ENCODE results near the gene MLLT3.

Gene MLLT3

DNA sequence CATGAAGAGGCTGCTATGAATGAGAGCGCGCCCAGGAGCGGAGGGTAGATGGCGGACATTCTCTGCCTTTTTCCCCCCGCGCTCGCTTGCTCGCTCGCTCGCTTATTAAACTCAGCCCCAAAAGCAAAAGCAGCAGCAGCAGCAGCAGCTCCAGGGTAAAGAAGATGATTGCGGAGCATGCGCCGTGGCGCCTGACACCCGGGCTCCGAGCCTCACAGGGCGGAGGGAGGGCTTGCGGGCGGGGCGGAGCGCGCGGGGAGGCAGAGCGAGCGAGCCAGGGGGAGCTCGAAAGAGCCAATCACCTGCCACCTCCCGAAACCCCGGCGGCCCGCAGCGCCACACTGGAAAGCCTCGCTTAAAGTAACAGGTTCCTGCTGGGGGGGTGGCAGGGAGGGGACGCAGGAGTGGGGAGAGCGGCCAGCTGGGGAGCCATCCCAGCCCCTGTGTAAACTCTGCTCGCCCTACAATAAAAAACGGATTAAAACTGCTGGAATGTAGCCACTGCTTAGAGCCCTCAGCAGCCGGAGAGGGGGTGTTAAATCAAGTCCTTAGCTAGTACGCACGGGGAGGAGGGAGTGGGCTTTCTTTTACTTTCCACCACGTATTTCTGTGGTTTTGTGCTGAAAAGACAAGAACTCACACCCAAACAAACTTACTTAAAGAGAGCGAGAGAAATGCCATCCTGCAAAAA is at the start of gene MLLT3:
TSS of gene MLLT3 (minus strand) at position 170 of the 691 bp plus-strand sequence.
- peak; percentile 92 to 94 for DNase-seq (ENCODE audit: low read depth in 2 of 2, low spot score in 1 of 2)

DNA sequence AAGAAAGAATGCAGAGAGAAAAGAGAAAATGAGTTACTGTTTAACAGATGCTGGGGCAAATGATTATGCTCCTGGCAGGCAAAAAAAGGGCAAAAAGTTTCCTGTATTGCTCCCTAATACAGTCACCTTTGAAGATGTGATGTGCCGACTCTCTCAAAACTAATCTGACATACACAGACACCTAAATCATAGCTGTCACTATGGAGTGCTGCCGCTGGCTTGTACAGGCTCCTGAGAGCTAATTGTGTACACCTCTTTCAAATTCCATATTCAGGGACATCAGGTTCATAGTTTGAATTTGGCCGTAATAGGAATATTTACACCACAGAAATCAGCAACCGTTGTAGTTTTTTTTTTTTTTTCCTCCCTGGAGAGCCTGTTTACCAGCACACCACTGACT is 49.3 kb upstream of the MLLT3 start:
- DNase-seq (ENCODE audit: low read depth in 2 of 2, low spot score in 1 of 2), result no peak

DNA sequence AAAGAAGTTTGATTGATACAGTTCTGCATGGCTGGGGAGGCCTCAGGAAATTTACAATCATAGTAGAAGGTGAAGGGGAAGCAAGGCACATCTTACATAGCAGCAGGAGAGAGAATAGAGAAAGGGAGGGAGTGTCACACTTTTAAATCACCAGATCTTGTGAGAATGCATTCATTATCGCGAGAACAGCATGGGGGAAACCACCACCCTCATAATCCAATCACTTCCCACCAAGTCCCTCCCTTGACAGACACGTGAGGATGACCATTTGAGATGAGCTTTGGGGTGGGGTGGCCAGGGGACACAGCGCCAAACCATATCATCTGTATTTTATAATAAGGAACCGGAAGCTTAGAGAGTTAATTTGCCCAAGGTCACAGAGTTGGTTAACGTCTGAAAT is 48.1 kb upstream of the MLLT3 start:
- no peak for DNase-seq (ENCODE audit: low read depth in 2 of 2, low spot score in 1 of 2)

DNA sequence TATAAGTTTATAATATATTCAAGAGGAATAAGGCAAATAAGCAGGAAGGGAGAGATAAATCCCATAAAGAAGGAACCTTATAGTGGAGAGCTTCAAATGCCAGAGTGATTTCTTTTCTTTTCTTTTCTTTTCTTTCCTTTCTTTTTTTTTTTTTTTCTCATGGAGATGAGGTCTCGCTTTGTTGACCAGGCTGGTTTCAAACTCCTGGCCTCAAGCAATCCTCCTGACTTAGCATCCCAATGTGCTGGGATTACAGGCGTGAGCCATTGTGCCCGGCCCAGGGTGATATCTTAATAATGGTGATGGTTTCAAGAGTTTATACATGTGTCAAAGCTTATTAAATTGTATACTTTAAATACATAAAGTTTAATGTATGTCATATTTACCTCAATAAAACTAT is 42.2 kb upstream of the MLLT3 start:
- no peak for DNase-seq (ENCODE audit: low read depth in 2 of 2, low spot score in 1 of 2)

DNA sequence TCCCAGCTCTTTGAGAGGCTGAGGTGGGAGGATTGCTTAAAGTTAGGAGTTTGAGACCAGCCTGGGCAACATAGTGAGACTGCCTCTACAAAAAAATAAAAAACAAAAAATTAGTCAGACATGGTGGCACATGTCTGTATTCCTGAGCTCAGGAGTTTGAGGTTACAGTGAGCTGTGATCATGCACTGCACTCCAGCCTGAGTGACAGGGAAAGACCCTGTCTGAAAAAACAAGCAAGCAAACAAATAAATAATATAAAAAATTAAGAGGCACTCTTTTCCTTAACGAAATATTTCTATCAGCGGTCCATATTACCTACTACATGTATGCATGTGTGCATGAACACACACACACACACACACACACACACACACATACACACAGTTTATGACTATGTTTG is 40.8 kb upstream of the MLLT3 start:
- no peak for DNase-seq (ENCODE audit: low read depth in 2 of 2, low spot score in 1 of 2)

DNA sequence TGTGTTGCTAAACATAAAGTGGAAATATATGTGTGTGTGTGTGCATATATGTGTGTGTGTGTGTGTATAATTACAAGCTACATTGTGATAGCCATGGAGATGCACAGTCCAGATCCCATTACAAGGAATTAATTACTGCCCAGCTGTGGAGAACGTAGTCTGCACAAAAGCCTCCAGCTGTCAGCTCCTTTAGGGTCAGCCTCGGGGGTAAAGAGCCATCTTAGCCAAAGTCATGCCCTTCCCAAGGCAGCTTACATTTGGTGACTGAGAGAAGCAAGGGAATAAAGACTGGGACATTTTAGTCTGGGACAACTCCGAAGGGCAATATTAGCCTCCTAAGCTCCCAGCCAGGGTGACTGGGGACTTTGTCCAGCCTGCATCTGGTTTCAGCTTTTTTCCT is 39.9 kb upstream of the MLLT3 start:
- DNase-seq (ENCODE audit: low read depth in 2 of 2, low spot score in 1 of 2), result no peak

DNA sequence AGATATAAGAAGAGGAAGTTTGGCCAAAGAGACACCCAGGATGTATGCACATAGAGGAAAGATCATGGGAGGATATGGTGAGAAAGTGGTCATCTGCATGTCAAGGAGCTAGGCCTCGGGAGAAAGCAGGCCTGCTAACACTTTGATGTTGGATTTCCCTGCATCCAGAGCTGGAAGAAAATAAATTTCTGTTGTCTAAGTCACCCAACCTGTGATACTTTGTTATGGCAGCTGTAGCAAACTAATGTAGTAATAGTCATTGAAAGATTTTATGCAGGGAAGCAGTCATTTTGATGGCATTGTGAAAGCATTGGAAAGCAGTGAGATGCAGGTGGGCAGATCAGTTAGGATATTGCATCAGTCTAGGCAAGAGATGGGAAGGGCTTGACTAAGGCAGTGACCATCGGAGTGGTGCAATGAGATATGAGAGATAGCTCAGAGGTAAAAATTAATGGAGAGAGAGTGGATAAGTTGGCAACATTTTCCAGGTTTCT is 37.2 kb upstream of the MLLT3 start:
- no peak for DNase-seq (ENCODE audit: low read depth in 2 of 2, low spot score in 1 of 2)

DNA sequence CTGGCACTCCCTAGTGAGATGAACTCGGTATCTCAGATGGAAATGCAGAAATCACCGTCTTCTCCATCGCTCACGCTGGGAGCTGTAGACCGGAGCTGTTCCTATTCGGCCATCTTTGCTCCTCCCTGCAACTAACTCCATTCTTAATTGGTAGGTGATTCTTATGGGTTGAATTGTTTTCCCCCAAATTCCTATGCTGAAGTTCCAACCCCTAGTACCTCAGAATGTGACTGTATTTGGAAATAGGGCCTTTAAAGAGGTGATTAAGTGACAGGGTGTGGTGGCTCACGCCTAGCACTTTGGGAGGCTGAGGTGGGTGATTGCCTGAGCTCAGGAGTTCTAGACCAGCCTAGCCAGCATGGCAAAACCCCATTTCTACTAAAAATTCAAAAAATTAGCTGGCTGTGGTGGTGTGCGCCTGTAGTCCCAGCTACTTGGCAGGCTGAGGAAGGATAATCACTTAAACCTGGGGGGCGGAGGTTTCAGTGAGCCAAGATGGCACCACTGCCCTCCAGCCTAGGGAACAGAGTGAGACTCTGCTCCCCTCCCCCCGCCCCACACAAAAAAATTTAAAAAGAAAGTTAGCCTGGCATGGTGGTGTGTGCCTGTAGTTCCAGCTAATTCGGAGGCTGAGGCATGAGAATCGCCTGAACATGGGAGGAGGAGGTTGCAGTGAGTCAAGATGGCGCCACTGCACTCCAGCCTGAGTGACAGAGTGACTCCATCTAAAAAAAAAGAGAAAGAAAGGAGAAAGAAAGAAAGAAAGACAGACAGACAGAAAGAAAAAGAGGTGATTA is 36.6 kb upstream of the MLLT3 start:
- no peak for DNase-seq (ENCODE audit: low read depth in 2 of 2, low spot score in 1 of 2)

DNA sequence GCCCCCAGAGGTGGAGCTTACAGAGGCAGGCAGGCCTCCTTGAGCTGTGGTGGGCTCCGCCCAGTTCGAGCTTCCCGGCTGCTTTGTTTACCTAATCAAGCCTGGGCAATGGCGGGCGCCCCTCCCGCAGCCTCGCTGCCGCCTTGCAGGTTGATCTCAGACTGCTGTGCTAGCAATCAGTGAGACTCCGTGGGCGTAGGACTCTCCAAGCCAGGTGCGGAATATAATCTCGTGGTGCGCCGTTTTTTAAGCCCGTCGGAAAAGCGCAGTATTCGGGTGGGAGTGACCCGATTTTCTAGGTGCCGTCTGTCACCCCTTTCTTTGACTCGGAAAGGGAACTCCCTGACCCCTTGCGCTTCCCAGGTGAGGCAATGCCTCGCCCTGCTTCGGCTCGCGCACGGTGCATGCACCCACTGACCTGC is 36.0 kb upstream of the MLLT3 start:
- peak in 1 of 2 donors; percentile 3 for DNase-seq (ENCODE audit: low read depth in 2 of 2, low spot score in 1 of 2)

DNA sequence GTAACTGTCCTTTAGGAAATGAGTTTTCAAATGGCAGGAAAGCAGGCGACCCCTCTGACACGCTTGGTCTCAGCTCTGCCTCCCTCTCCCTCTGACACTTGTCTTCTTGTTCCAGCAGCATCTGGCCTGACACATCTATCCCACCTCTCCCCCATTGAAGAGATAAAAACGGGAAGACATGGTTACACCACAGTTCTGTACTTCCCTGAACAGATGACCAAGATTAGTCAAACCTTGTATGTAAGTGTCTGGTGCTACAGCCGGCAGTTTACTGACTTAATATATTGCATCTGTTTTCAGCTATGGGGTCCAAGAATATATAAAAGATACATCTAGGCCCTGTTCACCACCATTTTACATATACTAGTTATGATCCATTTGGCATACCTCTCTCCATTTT is 29.6 kb upstream of the MLLT3 start:
- no peak for DNase-seq (ENCODE audit: low read depth in 2 of 2, low spot score in 1 of 2)

DNA sequence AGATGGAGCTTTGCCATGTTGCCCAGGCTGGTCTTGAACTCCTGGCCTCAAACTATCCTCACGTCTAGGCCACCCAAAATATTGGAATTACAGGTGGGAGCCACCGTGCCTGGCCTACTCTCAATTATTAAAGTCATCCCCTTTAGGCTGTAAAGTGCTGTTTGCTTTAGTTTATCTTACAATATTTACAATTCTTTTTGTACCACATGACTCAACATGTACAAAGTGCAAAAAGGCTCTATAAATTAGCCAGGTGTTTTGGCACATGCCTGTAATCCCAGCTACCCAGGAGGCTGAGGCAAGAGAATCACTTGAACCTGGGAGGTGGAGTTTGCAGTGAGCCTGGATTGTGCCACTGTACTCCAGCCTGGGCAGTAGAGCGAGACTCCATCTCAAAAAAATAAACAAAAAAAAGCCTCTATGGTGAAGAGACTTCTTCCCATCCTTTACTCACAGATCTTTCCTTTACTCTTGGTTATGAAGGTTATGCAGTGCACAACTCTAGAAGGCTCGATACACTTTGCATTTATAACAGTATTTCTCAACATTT is 28.5 kb upstream of the MLLT3 start:
- no peak for DNase-seq (ENCODE audit: low read depth in 2 of 2, low spot score in 1 of 2)

DNA sequence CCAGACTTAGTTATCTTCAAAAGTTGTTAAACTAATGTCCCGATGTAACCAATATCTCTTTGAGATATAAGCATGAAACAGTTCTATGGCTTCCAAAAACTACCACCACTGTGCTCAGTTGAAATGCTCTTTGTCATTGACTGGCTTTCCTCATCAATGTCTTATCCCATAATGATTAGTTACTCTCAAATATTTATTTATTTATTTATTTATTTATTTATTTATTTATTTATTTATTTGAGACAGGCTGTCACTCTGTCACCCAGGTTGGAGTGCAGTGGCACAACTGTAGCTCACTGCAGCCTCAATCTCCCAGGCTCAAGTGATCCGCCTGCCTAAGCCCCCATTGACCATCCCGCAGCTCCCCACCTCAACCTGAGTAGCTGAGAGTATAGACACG is 28.0 kb upstream of the MLLT3 start:
- DNase-seq (ENCODE audit: low read depth in 2 of 2, low spot score in 1 of 2), result no peak

DNA sequence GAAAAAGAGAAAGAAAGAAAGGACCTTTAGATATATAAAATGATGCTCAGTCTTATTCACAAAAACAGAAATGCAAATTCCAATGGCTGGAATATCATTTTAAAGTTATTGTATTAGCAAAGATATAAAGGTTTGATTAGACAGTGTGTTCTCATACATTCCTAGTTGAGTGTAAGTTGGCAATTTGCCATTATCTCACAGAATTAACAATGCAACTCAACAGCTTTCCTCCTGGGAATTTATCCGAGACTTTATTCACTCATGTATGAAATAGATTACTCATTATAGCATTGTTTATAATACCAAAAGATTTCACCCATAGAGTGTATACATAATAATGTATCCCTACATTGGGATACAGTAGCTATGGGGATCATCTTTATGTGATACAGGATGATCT is 27.1 kb upstream of the MLLT3 start:
- no peak for DNase-seq (ENCODE audit: low read depth in 2 of 2, low spot score in 1 of 2)

DNA sequence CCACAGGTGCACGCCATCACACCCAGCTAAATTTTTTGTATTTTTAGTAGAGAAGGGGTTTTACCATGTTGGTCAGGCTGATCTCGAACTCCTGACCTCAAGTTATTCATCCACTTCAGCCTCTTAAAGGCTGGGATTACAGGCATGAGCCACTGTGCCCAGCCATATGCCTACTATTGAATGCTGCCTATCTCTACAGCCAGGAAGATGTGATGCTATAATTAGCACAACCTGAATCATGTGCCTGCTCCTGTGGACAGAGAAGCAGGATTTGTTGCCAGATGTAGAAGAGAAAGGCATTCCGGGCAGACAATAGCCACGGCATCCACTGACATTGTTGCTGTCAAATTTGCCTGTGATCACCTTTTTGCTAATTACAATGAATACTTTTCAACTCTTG is 24.4 kb upstream of the MLLT3 start:
- no peak for DNase-seq (ENCODE audit: low read depth in 2 of 2, low spot score in 1 of 2)

DNA sequence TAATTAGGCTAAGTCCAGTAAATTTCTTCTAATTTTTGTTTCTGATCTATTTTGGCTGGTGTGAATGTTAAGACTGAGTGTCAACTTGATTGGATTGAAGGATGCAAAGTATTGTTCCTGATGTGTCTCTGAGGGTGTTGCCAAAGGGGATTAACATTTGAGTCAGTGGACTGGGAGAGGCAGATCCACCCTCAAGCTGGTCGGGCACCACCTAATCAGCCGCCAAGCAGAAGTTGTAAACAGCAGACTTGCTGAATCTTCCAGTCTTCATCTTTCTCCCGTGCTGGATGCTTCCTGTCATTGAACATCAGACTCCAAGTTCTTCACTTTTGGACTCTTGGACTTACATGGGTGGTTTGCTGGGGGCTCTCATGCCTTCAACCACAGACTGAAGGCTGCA is 21.4 kb upstream of the MLLT3 start:
- no peak for DNase-seq (ENCODE audit: low read depth in 2 of 2, low spot score in 1 of 2)

DNA sequence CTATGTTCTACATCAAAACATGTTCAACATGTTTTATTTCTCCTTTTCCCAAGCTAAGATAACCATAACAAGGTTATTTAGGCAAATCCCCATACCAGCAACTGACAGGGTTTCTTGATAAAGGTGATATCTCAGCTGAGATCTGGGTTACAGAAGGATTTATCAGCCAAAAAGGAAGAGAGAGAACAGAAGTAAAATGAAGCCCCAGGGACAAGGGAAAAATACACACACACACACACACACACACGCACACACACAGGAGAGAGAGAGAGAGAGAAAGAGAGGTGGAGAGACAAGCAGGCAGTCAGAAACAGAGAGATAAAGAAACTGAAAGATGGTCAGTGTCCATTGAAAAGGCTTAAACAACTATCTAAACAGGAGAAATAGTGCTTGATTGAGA is 19.7 kb upstream of the MLLT3 start:
- no peak for DNase-seq (ENCODE audit: low read depth in 2 of 2, low spot score in 1 of 2)

DNA sequence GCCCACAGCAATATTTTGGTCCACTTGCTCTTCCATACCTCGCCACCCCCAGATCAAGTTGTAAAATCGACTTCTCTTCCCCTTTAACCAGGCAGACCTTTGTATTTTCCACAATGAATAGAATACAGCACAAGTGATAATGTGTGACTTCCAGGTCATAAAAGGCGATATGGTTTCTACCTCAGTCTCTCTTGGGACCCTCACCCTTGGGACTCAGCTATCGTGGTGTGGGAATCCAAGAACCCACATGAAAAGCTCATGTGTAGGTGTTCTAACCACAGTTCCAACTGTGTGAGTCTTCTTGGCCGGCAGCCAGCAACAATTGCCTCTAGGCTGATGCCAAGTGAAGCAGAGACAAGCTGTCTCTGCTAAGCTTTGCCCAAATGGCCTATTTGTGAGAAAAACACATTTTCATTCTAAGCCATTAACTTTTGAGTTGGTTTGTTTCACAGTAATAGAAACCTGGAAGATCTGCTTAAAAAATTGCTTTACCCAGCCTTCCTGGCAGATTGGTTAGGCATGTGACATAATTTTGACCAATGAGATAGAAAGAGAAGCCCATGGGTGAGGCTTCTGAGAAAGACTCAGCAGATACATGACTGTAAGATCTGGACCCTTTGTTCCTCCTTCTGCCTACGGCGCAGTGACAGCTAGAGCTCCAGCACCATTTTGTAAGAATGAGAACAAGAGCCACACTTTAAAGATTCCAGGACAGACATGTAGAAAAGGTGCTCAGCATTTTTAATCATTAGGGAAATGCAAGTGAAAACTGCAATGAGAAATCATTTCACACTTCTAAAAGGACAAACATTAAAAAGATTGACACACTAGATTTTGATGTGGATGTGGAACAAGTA is 18.3 kb upstream of the MLLT3 start:
- peak in 1 of 2 donors; percentile 43 for DNase-seq (ENCODE audit: low read depth in 2 of 2, low spot score in 1 of 2)

DNA sequence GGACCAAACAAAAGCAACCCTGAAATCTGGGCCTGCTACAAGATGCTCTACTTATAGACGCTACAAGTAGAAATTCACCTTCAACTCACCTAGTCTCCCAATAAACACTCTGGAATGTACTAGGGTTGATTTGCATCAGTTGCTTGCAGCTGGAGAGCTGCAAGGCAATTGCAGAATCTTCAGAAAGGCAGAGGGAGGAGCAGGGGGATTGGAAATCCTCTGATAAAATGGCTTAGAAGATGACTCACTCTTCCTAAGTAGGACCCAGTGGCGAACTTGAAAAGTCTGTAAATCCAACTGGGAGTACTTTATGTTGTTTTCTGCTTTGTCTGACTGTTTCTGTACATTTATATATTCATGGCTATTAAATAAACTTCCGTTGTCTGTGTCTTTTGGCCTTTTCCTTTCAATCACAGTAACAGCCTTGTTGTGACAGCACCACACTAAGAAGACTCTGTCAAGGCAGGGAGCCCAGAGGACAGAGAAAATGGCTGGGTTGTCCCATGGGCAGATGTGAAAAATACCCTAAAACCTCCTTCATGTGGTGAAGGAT is 14.7 kb upstream of the MLLT3 start:
- DNase-seq (ENCODE audit: low read depth in 2 of 2, low spot score in 1 of 2), result no peak

DNA sequence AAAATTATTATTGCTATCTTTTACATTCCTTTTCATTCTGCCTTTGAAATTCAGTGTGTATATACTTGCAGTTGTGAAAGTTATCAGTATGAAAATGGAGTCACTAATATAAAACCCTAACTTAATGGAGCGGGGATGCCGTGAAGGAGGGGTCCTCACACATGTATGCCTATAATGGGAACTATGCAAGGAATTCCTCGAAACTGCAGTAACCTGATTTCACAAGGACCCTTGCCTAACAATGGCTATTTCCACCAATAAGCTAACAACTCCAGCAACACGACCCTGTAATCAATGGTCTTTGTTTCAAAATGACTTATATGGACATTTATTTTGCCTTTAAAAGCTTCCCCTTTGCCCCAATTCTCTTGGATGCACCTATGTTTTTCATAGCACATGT is 12.6 kb upstream of the MLLT3 start:
- no peak for DNase-seq (ENCODE audit: low read depth in 2 of 2, low spot score in 1 of 2)

DNA sequence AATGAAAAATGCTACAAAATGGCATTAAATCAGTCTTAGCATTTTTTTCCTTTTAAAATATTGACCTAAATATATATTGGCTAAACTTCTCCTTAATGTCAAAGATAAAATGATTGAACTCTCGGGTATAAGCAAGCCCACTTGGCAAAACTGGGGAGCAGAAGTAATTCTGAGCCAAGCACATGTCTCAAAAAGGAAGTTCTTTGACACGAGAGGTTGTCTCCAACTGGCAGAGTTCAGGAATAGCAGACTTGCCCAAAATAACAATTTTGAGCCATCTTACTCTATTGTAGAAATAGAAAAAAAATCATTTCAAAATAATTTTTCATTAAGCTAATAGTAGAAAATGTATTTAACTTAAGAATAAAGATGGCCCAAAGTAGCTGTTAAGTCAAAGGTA is 10.4 kb upstream of the MLLT3 start:
- no peak for DNase-seq (ENCODE audit: low read depth in 2 of 2, low spot score in 1 of 2)

Data from stimulated activated CD8-positive, alpha-beta memory T cell treated with anti-CD3 and anti-CD28 coated beads, Interleukin-4, amount 100 ng/mL, for 4 hours (primary cell).